CD4-positive, alpha-beta T cell treated with Interleukin-17A for 4 hours (primary cell): ENCODE data around the gene PSAPL1.

Experiments
- DNase-seq: peaks from one replicate; pipeline ENCODE4 v3.0.0-alpha.2; 2020; ENCODE audit warnings: mixed read lengths

Gene PSAPL1

GRCh38 chr4:7418131-7418943, 16.4 kb downstream of the PSAPL1 start:
- no peak for DNase-seq

DNA sequence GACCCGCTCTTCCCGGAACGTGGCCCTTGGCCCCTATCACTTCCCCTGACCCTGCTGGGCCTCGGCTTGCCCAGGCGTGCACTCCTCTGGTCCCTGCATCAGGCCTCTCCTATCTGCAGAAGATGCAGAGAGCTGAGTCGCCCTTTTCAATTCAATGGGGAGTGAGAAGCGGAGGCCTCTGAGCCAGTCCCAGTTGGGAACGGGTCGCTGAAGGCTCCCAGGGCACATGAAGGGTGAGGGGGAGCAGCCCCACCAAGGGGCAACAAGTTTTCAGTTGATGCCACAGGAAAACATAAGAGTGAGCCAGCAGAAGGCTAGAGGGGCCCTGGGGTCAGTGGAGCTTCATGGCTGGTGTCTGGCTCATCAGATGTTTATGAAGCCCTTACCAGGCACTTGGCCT, 17.1 kb downstream of the PSAPL1 start:
- no peak for DNase-seq

GRCh38 chr4:7416745-7417432, 17.8 kb downstream of the PSAPL1 start:
- DNase-seq = no peak

DNA sequence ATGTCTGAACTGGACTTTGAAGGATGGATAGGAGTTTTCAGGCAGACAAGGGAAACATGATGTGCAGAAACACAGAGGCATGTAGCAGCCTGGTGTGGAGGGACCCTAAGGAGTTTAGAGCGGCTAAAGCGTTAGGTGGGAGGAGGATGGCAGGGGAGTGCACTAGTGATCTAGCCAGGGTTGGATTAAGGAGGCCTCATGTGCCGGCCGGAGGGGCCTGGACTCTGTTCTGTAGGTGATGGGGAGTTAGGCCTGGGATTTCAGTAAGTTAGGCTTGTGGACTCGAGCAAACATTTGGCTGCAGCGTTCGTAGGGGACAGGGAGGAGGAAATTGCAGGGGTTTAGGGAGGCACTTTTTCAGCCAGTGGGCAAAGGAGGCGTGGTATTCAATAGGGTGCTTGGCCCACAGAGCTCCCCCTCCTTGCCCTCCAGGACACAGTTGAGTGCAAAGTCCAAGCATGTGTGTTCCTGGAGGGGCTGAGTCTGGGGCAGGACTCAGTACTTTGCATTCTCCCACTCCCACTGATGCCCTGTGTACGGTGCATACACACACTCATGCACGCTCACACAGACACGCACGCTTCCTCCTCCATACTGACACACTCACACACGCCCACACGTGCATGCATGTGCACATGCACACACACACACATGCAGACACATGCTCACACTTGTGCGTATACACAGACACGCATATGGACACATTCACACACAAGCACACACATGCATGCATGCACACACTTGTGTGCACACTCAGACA, 18.6 kb downstream of the PSAPL1 start:
- no peak for DNase-seq

GRCh38 chr4:7414736-7415510, 19.8 kb downstream of the PSAPL1 start:
- DNase-seq = no peak

- no peak for DNase-seq
Measured at GRCh38 chr4:7414046-7414445, 20.7 kb downstream of the PSAPL1 start.

- DNase-seq = no peak
Measured at GRCh38 chr4:7412554-7412912, 22.2 kb downstream of the PSAPL1 start.

DNA sequence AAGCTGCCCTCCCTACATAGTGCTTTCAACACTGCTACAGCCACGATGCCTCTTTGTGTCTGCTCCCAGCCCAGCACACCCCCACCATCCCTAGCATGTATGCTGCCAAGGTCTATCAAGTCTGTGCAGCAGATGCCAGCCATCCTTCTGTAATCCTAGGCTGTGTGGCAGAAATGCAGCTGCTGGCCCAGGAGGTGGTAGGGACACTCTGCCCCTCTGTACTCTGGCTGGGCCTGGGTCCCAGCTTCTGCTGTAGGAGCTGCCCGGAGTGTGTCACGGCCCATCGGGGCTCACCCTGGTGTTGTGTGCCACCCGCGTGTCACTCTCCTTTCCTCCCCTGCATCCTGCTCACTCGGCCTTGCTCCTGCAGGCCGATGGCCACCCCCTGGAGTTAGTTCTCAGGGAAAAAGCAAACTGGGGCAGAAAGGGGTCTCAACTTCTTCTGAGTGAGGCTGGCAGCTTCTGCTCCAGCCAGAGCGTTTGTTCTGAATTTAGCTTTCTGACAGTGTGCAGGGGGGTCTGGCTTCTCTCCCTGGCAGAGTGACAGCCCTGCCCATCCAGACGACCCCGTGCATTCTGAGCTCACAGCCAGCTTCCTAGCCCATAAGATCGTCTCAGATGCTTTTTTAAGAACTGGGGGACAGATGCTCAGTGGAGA, 22.7 kb downstream of the PSAPL1 start:
- DNase-seq = no peak

DNA sequence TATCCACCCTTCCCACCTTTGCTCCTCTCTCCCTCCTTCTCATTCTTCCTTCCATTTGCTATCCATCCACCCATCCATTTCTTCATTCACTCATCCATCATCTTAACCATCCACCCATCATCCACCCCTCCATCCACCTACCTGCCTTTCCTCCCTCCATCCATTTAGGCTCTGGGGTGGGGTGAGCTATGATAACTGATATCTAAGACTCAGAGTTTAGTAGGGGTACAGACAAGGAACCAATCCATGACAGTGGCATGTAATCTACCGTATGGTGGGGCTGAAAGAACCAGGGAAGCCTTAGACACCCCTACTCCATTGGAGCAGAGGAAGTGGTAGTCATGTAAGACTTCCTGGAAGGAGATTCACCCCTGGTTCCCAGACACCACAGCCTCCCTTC, 23.2 kb downstream of the PSAPL1 start:
- no peak for DNase-seq

GRCh38 chr4:7410446-7410845, 24.3 kb downstream of the PSAPL1 start:
- no peak for DNase-seq

DNA sequence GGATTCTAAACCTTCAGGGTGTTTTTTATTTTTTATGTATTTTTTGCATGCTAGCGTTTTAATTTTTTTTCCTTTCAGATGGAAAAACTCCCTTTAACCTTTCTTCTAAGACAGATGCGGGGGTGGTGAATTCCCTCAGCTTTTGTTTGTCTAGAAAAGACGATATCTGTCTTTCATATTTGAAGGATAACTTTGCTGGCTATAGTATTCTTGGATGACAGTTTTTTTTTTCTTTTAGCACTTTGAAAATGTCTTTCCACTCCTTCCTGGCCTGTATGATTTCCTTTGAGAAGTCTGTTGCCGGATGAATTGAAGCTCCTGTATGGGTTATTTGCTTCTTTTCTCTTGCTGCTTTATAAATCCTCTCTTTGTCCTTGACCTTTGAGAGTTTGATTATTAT, 26.6 kb downstream of the PSAPL1 start:
- DNase-seq = no peak

GRCh38 chr4:7403001-7403400, 31.7 kb downstream of the PSAPL1 start:
- DNase-seq = no peak

- DNase-seq = no peak
Measured at GRCh38 chr4:7402526-7402925, 32.2 kb downstream of the PSAPL1 start.

- DNase-seq = no peak
Measured at GRCh38 chr4:7400671-7401298, 33.9 kb downstream of the PSAPL1 start.

DNA sequence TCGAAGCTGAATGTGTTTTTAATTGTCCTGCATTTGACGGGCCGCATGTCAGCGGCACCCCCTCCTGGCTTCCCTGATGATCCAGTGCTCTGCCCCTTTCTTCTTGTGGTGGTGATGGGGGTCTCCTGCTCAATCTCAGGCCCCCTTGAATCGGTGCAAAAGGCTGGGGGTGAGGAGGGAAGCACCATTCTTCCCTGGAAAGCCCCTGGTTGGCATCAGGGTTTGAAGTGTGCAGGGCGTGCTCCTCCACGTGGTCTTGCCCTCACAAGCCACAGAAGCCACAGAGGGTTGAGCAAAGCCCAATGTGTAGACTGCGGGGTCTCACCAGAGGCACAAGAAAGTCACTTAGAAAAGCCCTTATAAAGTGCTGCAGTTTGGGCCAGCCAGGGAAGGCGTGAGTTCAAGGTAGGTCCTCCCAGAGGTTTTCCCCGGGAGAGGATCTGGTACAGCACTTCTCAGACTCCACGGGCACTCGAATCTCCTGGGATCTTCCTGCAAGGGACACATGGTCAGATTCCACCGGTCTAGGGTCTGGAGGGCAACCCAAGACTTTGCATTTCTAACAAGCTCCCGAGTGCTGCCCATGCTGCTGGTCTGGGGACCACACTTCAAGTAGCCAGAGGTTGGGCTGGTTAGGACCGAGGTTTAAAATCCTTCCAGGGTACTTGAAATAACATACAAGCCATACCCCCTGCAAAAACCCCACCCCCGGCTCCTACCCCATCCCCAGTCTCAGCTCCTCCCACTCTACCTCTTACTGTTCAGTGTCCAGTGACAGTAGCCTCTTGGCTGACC, 35.1 kb downstream of the PSAPL1 start:
- DNase-seq = no peak

- DNase-seq = no peak
Measured at GRCh38 chr4:7398788-7399439, 35.8 kb downstream of the PSAPL1 start.

GRCh38 chr4:7398104-7398423, 36.7 kb downstream of the PSAPL1 start:
- no peak for DNase-seq

GRCh38 chr4:7397206-7398103, 37.3 kb downstream of the PSAPL1 start:
- DNase-seq = no peak

DNA sequence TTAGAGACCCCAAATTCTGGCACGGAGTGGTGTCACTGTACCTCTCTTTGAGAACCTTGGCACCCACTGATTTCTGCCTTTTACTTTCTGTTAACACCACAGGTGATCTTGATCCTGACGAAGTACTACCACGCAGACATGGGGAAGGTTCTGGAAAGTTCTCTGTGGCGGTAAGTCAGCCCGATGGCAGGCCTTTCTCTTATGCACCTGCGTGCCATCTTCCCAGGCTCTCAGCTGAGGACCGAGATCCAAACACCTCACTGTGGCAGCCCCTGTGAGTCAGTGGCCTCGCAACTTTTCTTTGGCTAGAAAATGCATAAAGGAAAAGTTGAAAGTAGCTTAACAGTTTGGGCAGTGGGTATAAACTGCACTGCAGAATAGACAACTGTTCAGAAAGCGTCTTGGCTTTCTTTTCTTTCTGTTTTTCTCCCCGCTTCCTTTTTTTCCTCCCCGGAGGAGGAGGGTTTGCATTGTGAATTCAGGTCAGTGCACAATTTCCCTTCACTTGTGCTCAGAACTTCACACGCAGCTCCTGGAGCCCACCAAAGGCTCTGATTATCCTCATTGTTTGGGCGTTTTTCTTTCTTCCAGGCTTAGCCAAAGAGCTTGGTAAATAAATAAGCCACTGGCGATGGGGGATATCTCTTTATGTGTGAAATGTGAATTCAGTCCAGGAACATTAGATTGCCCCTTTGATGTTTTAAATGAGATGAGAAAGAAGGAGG, 38.4 kb downstream of the PSAPL1 start:
- DNase-seq = no peak
